ENCODE data around the gene NPL. TPM values are rescaled to one million over a fixed set of nuclear protein-coding genes. Genes with fewer than 3 reads are reported as not detected.

Gene NPL
- total and polyA plus RNA-seq, 9 of the 15 experiments (the other 6 are each of a cell fraction or from before 2014, with no cell fraction given), result 9.9 to 22.3 (median 14.2) TPM

GRCh38 chr1:182839209-182840066 lies 49.9 kb downstream of the NPL start, which contains the start of gene DHX9 (continued):
- TF ChIP-seq ZNF174 (CRISPR knock-in tag; IDR thresholded peaks at IDR 0.05), result no peak
- TF ChIP-seq ZKSCAN1 (IDR thresholded peaks at IDR 0.05; ENCODE audit: low read depth, low read length), result peak; percentile 56
- no peak for TF ChIP-seq FOXJ3 (CRISPR knock-in tag; IDR thresholded peaks at IDR 0.05)
- no peak for TF ChIP-seq GATAD2A (IDR thresholded peaks at IDR 0.05)
- TF ChIP-seq ZNF354B (CRISPR knock-in tag; IDR thresholded peaks at IDR 0.05), result no peak; the same call in 1 of the 2 replicates
- no peak for TF ChIP-seq JUNB (CRISPR knock-in tag; conservative IDR thresholded peaks at IDR 0.05)
- TF ChIP-seq ZNF77 (CRISPR knock-in tag; IDR thresholded peaks at IDR 0.05), result no peak
- no peak for TF ChIP-seq KHSRP (IDR thresholded peaks at IDR 0.05)
- TF ChIP-seq ELK3 (CRISPR knock-in tag; IDR thresholded peaks at IDR 0.05), result no peak
- TF ChIP-seq, protein P1, sequence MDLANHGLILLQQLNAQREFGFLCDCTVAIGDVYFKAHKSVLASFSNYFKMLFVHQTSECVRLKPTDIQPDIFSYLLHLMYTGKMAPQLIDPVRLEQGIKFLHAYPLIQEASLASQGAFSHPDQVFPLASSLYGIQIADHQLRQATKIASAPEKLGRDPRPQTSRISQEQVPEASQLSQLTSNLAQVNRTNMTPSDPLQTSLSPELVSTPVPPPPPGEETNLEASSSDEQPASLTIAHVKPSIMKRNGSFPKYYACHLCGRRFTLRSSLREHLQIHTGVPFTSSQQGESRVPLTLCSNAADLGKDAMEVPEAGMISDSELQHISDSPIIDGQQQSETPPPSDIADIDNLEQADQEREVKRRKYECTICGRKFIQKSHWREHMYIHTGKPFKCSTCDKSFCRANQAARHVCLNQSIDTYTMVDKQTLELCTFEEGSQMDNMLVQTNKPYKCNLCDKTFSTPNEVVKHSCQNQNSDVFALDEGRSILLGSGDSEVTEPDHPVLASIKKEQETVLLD (IDR thresholded peaks at IDR 0.05), result peak; percentile 90
- TF ChIP-seq CCNT2 (IDR thresholded peaks at IDR 0.05; ENCODE audit: borderline replicate concordance, extremely low read depth, insufficient read length, low read depth, low read length), result peak; percentile 58
- no peak for TF ChIP-seq ZNF668 (CRISPR knock-in tag; IDR thresholded peaks at IDR 0.05)
- no peak for TF ChIP-seq ZNF699 (CRISPR knock-in tag; IDR thresholded peaks at IDR 0.05; ENCODE audit: insufficient replicate concordance)
- TF ChIP-seq ZNF583 (CRISPR knock-in tag; IDR thresholded peaks at IDR 0.05), result peak; percentile 34; the same call in 1 of the 2 replicates
- no peak for TF ChIP-seq ZZZ3 (IDR thresholded peaks at IDR 0.05)
- TF ChIP-seq XRCC4 (IDR thresholded peaks at IDR 0.05; ENCODE audit: extremely low read depth, insufficient read depth, insufficient read length), result no peak
- TF ChIP-seq MCM3 (IDR thresholded peaks at IDR 0.05), result no peak
- 0 out of 2 replicates have a peak, but pooled peaks have one; percentile 9 for TF ChIP-seq ZNF134 (CRISPR knock-in tag; conservative IDR thresholded peaks at IDR 0.05)
- TF ChIP-seq ZSCAN32 (CRISPR knock-in tag; IDR thresholded peaks at IDR 0.05), result no peak
- no peak for TF ChIP-seq ZBTB8A (IDR thresholded peaks at IDR 0.05; ENCODE audit: partially characterized antibody)
- peak; percentile 65 for TF ChIP-seq ELF2 (CRISPR knock-in tag; IDR thresholded peaks at IDR 0.05)
- TF ChIP-seq HNRNPL (IDR thresholded peaks at IDR 0.05; ENCODE audit: low read depth, low read length), result no peak; the same call in 1 of the 2 replicates
- TF ChIP-seq, protein P2, sequence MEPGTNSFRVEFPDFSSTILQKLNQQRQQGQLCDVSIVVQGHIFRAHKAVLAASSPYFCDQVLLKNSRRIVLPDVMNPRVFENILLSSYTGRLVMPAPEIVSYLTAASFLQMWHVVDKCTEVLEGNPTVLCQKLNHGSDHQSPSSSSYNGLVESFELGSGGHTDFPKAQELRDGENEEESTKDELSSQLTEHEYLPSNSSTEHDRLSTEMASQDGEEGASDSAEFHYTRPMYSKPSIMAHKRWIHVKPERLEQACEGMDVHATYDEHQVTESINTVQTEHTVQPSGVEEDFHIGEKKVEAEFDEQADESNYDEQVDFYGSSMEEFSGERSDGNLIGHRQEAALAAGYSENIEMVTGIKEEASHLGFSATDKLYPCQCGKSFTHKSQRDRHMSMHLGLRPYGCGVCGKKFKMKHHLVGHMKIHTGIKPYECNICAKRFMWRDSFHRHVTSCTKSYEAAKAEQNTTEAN (CRISPR knock-in tag; IDR thresholded peaks at IDR 0.05), result no peak
- TF ChIP-seq BRD4 (IDR thresholded peaks at IDR 0.05), result peak; percentile 97
- no peak for TF ChIP-seq MAFG (tag; conservative IDR thresholded peaks at IDR 0.05)
- TF ChIP-seq CBFB (CRISPR knock-in tag; IDR thresholded peaks at IDR 0.05), result no peak
- TF ChIP-seq, protein P3, sequence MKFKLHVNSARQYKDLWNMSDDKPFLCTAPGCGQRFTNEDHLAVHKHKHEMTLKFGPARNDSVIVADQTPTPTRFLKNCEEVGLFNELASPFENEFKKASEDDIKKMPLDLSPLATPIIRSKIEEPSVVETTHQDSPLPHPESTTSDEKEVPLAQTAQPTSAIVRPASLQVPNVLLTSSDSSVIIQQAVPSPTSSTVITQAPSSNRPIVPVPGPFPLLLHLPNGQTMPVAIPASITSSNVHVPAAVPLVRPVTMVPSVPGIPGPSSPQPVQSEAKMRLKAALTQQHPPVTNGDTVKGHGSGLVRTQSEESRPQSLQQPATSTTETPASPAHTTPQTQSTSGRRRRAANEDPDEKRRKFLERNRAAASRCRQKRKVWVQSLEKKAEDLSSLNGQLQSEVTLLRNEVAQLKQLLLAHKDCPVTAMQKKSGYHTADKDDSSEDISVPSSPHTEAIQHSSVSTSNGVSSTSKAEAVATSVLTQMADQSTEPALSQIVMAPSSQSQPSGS (CRISPR knock-in tag; IDR thresholded peaks at IDR 0.05), result no peak

Data from K562 (cell line).